GM23248 (cell line): Measurements from ENCODE around the gene SIPA1L3.

Experiments
- EZH2 ChIP-seq: fragments of 200-600 bp; sonication (generic); IDR thresholded peaks from 2 replicates; pipeline ENCODE4 v1.6.1; 2018; ENCODE audit warnings: antibody characterized with exemption, mild to moderate bottlenecking; ENCODE audit not compliant: insufficient read depth, poor library complexity, severe bottlenecking
- EZH2phosphoT487 ChIP-seq: fragments of 200-600 bp; sonication (generic); IDR thresholded peaks from 2 replicates; pipeline ENCODE4 v1.6.1; 2018; ENCODE audit warnings: antibody characterized with exemption, moderate library complexity, mild to moderate bottlenecking, low read depth; ENCODE audit not compliant: insufficient read depth

GRCh38 chr19:37867831-37868230 is 39.2 kb upstream of the SIPA1L3 start:
- TF ChIP-seq EZH2 (no peak), EZH2phosphoT487 (no peak)
